Ishikawa (cell line): ENCODE data around the gene FAM234B.

Experiments
- CEBPB ChIP-seq: IDR thresholded peaks from 2 replicates; pipeline ENCODE4 v1.6.1; 2012
- CREB1 ChIP-seq: IDR thresholded peaks from 2 replicates; pipeline ENCODE4 v1.6.1; 2012; ENCODE audit warnings: low read depth
- EGR1 ChIP-seq: IDR thresholded peaks from 2 replicates; pipeline ENCODE4 v1.6.1; 2012
- EP300 ChIP-seq: IDR thresholded peaks from 2 replicates; pipeline ENCODE4 v1.6.1; 2012; ENCODE audit warnings: borderline replicate concordance
- FOXM1 ChIP-seq: IDR thresholded peaks from 2 replicates; pipeline ENCODE4 v1.6.1; 2012; ENCODE audit warnings: low read depth, borderline replicate concordance
- MAX ChIP-seq: IDR thresholded peaks from 2 replicates; pipeline ENCODE4 v1.6.1; 2012
- NFIC ChIP-seq: IDR thresholded peaks from 2 replicates; pipeline ENCODE4 v1.6.1; 2012
- RAD21 ChIP-seq: IDR thresholded peaks from 2 replicates; pipeline ENCODE4 v1.6.1; 2012; ENCODE audit warnings: low read depth
- REST ChIP-seq: IDR thresholded peaks from 2 replicates; pipeline ENCODE4 v1.6.1; 2012; ENCODE audit warnings: low read depth, mild to moderate bottlenecking
- TAF1 ChIP-seq: IDR thresholded peaks from 2 replicates; pipeline ENCODE4 v1.6.1; 2012; ENCODE audit warnings: low read depth, mild to moderate bottlenecking
- TCF12 ChIP-seq: IDR thresholded peaks from 2 replicates; pipeline ENCODE4 v1.6.1; 2012; ENCODE audit warnings: low read depth
- TEAD4 ChIP-seq: IDR thresholded peaks from 2 replicates; pipeline ENCODE4 v1.6.1; 2012
- USF1 ChIP-seq: IDR thresholded peaks from 2 replicates; pipeline ENCODE4 v1.6.1; 2012
- YY1 ChIP-seq: IDR thresholded peaks from 2 replicates; pipeline ENCODE4 v1.6.1; 2012; ENCODE audit warnings: low read depth
- ZBTB7A ChIP-seq: IDR thresholded peaks from 2 replicates; pipeline ENCODE4 v1.6.1; 2012; ENCODE audit warnings: low read depth

Gene FAM234B

GRCh38 chr12:13030541-13031291 lies 13.5 kb upstream of the FAM234B start:
- TF ChIP-seq NFIC, result no peak
- TF ChIP-seq REST, result no peak
- TF ChIP-seq CEBPB, result no peak
- no peak for TF ChIP-seq TAF1
- no peak for TF ChIP-seq RAD21
- no peak for TF ChIP-seq TEAD4
- no peak for TF ChIP-seq EP300
- no peak for TF ChIP-seq FOXM1

GRCh38 chr12:13032164-13032563 lies 12.0 kb upstream of the FAM234B start:
- TF ChIP-seq EGR1 (no peak), ZBTB7A (no peak), EP300 (no peak), TAF1 (no peak), USF1 (no peak), TEAD4 (no peak), CREB1 (no peak), TCF12 (no peak), CEBPB (no peak)

GRCh38 chr12:13033476-13033875 lies 10.7 kb upstream of the FAM234B start:
- TF ChIP-seq EGR1 (no peak), TCF12 (no peak), YY1 (no peak)

GRCh38 chr12:13036881-13037280 lies 7.3 kb upstream of the FAM234B start:
- no peak for TF ChIP-seq USF1
- no peak for TF ChIP-seq CEBPB
- no peak for TF ChIP-seq EP300
- no peak for TF ChIP-seq RAD21
- TF ChIP-seq MAX, result no peak
- TF ChIP-seq TAF1, result no peak
- TF ChIP-seq FOXM1, result no peak
- TF ChIP-seq NFIC, result no peak
- no peak for TF ChIP-seq TEAD4
- no peak for TF ChIP-seq CREB1
- no peak for TF ChIP-seq TCF12
- TF ChIP-seq YY1, result no peak
- no peak for TF ChIP-seq REST
- TF ChIP-seq EGR1, result no peak
- no peak for TF ChIP-seq ZBTB7A

- TF ChIP-seq CEBPB (no peak), MAX (no peak), FOXM1 (no peak), EP300 (no peak), TCF12 (no peak)
These were observed 5.6 kb upstream of the FAM234B start for GRCh38 chr12:13038491-13039161.

- TF ChIP-seq TAF1 (no peak), ZBTB7A (no peak), RAD21 (no peak), YY1 (no peak), REST (no peak)
These were observed 4.7 kb upstream of the FAM234B start for GRCh38 chr12:13039328-13039956.
